ENCODE measurements around the gene WNT7A.

The WNT7A gene

GRCh38 chr3:13776253-13777050 is 103.4 kb downstream of the WNT7A start:
- no peak for TF ChIP-seq CTCF (IDR thresholded peaks at IDR 0.05; ENCODE audit: low read depth, low read length, missing control alignments)
- no peak for DNase-seq (ENCODE audit: extremely low read depth, low read depth)

GRCh38 chr3:13772885-13773745 is 106.8 kb downstream of the WNT7A start:
- no peak overlapping the region for H3K4me3 ChIP-seq (replicated peaks; ENCODE audit: low read depth, low read length)
- no peak for TF ChIP-seq CTCF (IDR thresholded peaks at IDR 0.05; ENCODE audit: low read depth, low read length, missing control alignments)
- DNase-seq (ENCODE audit: extremely low read depth, low read depth) = no peak

More at GRCh38 chr3:13776253-13777050, 103.4 kb downstream of the WNT7A start:
- H3K4me3 ChIP-seq (replicated peaks; ENCODE audit: low read depth, low read length) = no peak overlapping the region

GRCh38 chr3:13772321-13772745 is 107.5 kb downstream of the WNT7A start:
- H3K4me3 ChIP-seq (replicated peaks; ENCODE audit: low read depth, low read length) = no peak overlapping the region
- no peak for TF ChIP-seq CTCF (IDR thresholded peaks at IDR 0.05; ENCODE audit: low read depth, low read length, missing control alignments)
- DNase-seq (ENCODE audit: extremely low read depth, low read depth) = no peak

GRCh38 chr3:13771496-13771895 is 108.4 kb downstream of the WNT7A start:
- no peak for TF ChIP-seq CTCF (IDR thresholded peaks at IDR 0.05; ENCODE audit: low read depth, low read length, missing control alignments)
- DNase-seq (ENCODE audit: extremely low read depth, low read depth) = no peak
- H3K4me3 ChIP-seq (replicated peaks; ENCODE audit: low read depth, low read length) = no peak overlapping the region

- TF ChIP-seq CTCF (IDR thresholded peaks at IDR 0.05; ENCODE audit: low read depth, low read length, missing control alignments) = no peak
- DNase-seq (ENCODE audit: extremely low read depth, low read depth) = no peak
These were observed 109.4 kb downstream of the WNT7A start for GRCh38 chr3:13770170-13771169.

GRCh38 chr3:13769422-13769821 is 110.4 kb downstream of the WNT7A start:
- no peak for DNase-seq (ENCODE audit: extremely low read depth, low read depth)
- no peak overlapping the region for H3K4me3 ChIP-seq (replicated peaks; ENCODE audit: low read depth, low read length)
- TF ChIP-seq CTCF (IDR thresholded peaks at IDR 0.05; ENCODE audit: low read depth, low read length, missing control alignments) = no peak

More at GRCh38 chr3:13770170-13771169, 109.4 kb downstream of the WNT7A start:
- H3K4me3 ChIP-seq (replicated peaks; ENCODE audit: low read depth, low read length) = no peak overlapping the region
